Loucy (cell line): ENCODE data around the gene AUP1.
A peak's percentile ranks its signal among the peaks of the same experiment; 100 is the strongest.

Source experiments
- H2AFZ ChIP-seq: fragments of 200-600 bp; sonication (generic); 2 replicates; pipeline ENCODE4 v1.6.0; 2016; ENCODE audit warnings: antibody characterized with exemption, mild to moderate bottlenecking, low read length, moderate library complexity
- H3F3A ChIP-seq: fragments of 200-600 bp; 2 replicates; pipeline ENCODE4 v1.6.0; 2016; ENCODE audit warnings: antibody characterized with exemption, low read depth, mild to moderate bottlenecking
- H3K27me3 ChIP-seq: fragments of 200-600 bp; sonication (generic); 2 replicates; pipeline ENCODE4 v1.6.1; 2014; ENCODE audit warnings: low read length, mild to moderate bottlenecking; ENCODE audit not compliant: insufficient read depth, poor library complexity, severe bottlenecking
- H3K36me3 ChIP-seq: fragments of 200-600 bp; sonication (generic); 2 replicates; pipeline ENCODE4 v1.6.1; 2016; ENCODE audit warnings: low read length; ENCODE audit not compliant: insufficient read depth
- H3K4me1 ChIP-seq: fragments of 200-600 bp; sonication (generic); 2 replicates; pipeline ENCODE4 v1.5.1; 2014; ENCODE audit warnings: low read length, mild to moderate bottlenecking; ENCODE audit not compliant: insufficient read depth, poor library complexity, severe bottlenecking
- H3K4me2 ChIP-seq: fragments of 200-600 bp; sonication (generic); 2 replicates; pipeline ENCODE4 v1.6.0; 2014; ENCODE audit warnings: antibody characterized with exemption, low read length, low read depth, mild to moderate bottlenecking; ENCODE audit not compliant: poor library complexity, severe bottlenecking
- H3K4me3 ChIP-seq: fragments of 200-600 bp; sonication (generic); 2 replicates; pipeline ENCODE4 v1.5.1; 2014; ENCODE audit warnings: low read length, mild to moderate bottlenecking, mixed read lengths; ENCODE audit not compliant: poor library complexity, severe bottlenecking
- H3K79me2 ChIP-seq: fragments of 200-600 bp; sonication (generic); 2 replicates; pipeline ENCODE4 v1.6.1; 2014; ENCODE audit warnings: low read length; ENCODE audit not compliant: insufficient read depth
- H3K9ac ChIP-seq: fragments of 200-600 bp; sonication (generic); 2 replicates; pipeline ENCODE4 v1.6.0; 2014; ENCODE audit warnings: mild to moderate bottlenecking, low read depth, low read length, moderate library complexity; ENCODE audit not compliant: poor library complexity, severe bottlenecking
- H3K9me2 ChIP-seq: fragments of 200-600 bp; sonication (generic); replicated peaks from 2 replicates; pipeline ENCODE4 v1.6.1; 2016; ENCODE audit warnings: low read depth, low read length, mixed read lengths
- H3K9me3 ChIP-seq: fragments of 200-600 bp; sonication (generic); 2 replicates; pipeline ENCODE4 v1.6.1; 2014; ENCODE audit warnings: mild to moderate bottlenecking, antibody characterized with exemption, low read length, low read depth; ENCODE audit not compliant: insufficient read depth
- H4K20me1 ChIP-seq: fragments of 200-600 bp; sonication (generic); 2 replicates; pipeline ENCODE4 v1.6.0; 2014; ENCODE audit warnings: antibody characterized with exemption, low read length, mild to moderate bottlenecking; ENCODE audit not compliant: insufficient read depth, poor library complexity, severe bottlenecking
- CTCF ChIP-seq: fragments of 200-600 bp; sonication (generic); conservative IDR thresholded peaks from 2 replicates; pipeline ENCODE4 v1.5.1; 2014; ENCODE audit warnings: mild to moderate bottlenecking, antibody characterized with exemption, low read length
- EZH2phosphoT487 ChIP-seq: fragments of 200-600 bp; IDR thresholded peaks from 2 replicates; pipeline ENCODE4 v1.6.1; 2018; ENCODE audit warnings: antibody characterized with exemption, mild to moderate bottlenecking, moderate library complexity, borderline replicate concordance

AUP1 gene

GRCh38 chr2:74573747-74574562 lies 44.4 kb upstream of the AUP1 start:
- H3K4me1 ChIP-seq, result peaks cover 32% of the 10 kb centered on the region
- H3K27me3 ChIP-seq, result no peaks in the 10 kb centered on the region
- no peaks in the 10 kb centered on the region for H3K79me2 ChIP-seq
- H3K4me3 ChIP-seq, result peak overlapping the region; percentile 68
- H3K9me3 ChIP-seq, result no peaks in the 10 kb centered on the region
- H3K4me2 ChIP-seq, result peak overlapping the region; percentile 75
- H3K9ac ChIP-seq, result peak overlapping the region; percentile 61
- peak overlapping the region; percentile 53 for H2AFZ ChIP-seq
- H3F3A ChIP-seq, result peaks cover 7% of the 10 kb centered on the region; the same call in 1 of the 2 replicates
- TF ChIP-seq EZH2phosphoT487 (no peak), CTCF (no peak)
- no peaks in the 10 kb centered on the region for H4K20me1 ChIP-seq
- H3K36me3 ChIP-seq, result no peaks in the 10 kb centered on the region
- H3K9me2 ChIP-seq, result no peaks in the 10 kb centered on the region

GRCh38 chr2:74572178-74572925 lies 42.8 kb upstream of the AUP1 start:
- no peak overlapping the region for H2AFZ ChIP-seq
- no peak for TF ChIP-seq CTCF
- no peak for TF ChIP-seq EZH2phosphoT487
- peaks cover 29% of the 10 kb centered on the region for H3K4me1 ChIP-seq

DNA sequence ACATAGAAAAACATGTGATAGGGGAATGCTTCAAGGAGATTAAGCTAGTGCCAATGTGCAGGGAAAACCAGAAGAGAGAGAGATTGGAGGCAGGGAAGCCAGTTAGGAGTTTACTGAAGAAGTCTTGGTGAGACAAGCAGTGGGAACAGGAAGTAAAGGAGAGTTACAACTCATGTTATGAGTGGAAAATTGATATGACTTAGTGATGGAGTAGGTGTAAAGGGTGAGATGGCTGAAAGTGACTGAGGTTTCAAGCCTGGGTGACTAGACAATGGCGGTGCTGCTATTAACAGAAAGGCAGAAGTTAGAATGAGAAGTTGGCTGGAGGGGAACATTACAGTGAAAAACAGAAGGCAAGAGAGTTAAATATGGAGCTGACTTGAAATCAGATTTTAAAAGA lies 41.6 kb upstream of the AUP1 start:
- Histone ChIP-seq H3K4me1 (peaks cover 20% of the 10 kb centered on the region), H3F3A (peaks cover 7% of the 10 kb centered on the region; the same call in 1 of the 2 replicates), H3K36me3 (no peaks in the 10 kb centered on the region), H3K79me2 (no peaks in the 10 kb centered on the region), H3K4me2 (no peak overlapping the region), H3K9me2 (no peaks in the 10 kb centered on the region), H3K4me3 (no peak overlapping the region), H3K27me3 (no peaks in the 10 kb centered on the region), H4K20me1 (no peaks in the 10 kb centered on the region), H3K9ac (no peak overlapping the region), H2AFZ (0 out of 2 replicates have a peak overlapping the region, but pooled peaks have one; percentile 11), H3K9me3 (no peaks in the 10 kb centered on the region)
- TF ChIP-seq CTCF, result no peak
- TF ChIP-seq EZH2phosphoT487, result no peak

More at GRCh38 chr2:74572178-74572925, 42.8 kb upstream of the AUP1 start:
- H4K20me1 ChIP-seq, result no peaks in the 10 kb centered on the region
- H3K79me2 ChIP-seq, result no peaks in the 10 kb centered on the region
- H3K27me3 ChIP-seq, result no peaks in the 10 kb centered on the region
- H3F3A ChIP-seq, result peaks cover 7% of the 10 kb centered on the region; the same call in 1 of the 2 replicates
- no peaks in the 10 kb centered on the region for H3K9me2 ChIP-seq
- no peaks in the 10 kb centered on the region for H3K9me3 ChIP-seq
- H3K9ac ChIP-seq, result no peak overlapping the region
- no peaks in the 10 kb centered on the region for H3K36me3 ChIP-seq
- H3K4me2 ChIP-seq, result no peak overlapping the region
- no peak overlapping the region for H3K4me3 ChIP-seq
